ENCODE results near the gene CLDN25.

The CLDN25 gene

DNA sequence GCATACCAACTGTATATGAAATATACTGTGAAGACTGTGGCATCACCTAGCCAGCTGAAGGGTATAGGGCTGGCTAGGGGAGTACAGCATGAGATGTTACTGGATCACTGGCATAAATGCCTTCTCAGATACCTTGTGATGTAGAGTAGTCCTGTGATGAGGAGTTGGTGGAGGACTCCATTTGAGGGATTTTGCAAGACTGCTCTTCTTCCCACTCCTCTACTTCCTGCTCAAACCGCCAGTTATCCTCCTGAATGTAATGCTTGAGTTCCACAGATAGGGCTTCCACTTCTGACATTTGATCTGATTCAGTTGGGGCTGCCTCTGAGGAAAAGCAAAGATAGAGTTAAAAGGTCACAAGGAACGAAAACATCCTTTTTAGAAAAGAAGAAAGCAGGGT lies 29.3 kb downstream of the CLDN25 start:
- no peak for DNase-seq (ENCODE audit: low read depth in 2 of 2)

GRCh38 chr11:113814181-113814580 lies 34.6 kb downstream of the CLDN25 start:
- no peak for DNase-seq (ENCODE audit: low read depth in 2 of 2)

GRCh38 chr11:113817162-113817561 lies 37.6 kb downstream of the CLDN25 start:
- DNase-seq (ENCODE audit: low read depth in 2 of 2): no peak

DNA sequence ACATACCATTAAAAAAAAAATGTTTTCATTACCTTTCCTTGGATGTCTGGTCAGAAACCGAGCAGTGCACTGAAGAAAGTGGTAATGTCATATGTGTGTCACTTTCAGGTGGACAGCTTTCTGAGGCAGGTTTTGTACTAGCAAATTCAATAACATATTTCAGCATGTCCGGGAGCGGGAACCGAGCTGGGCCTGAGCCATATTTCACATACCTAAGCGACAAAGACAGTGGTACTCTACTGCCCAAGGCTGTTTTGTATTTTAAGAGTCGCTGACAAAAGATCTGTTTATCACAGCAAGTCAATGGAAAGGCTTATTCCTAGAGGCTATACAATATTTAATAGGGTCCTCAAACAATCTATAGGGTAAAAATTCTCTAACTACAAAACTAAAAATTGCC lies 38.0 kb downstream of the CLDN25 start:
- no peak for DNase-seq (ENCODE audit: low read depth in 2 of 2)

GRCh38 chr11:113818426-113818825 lies 38.8 kb downstream of the CLDN25 start:
- DNase-seq (ENCODE audit: low read depth in 2 of 2): no peak

DNA sequence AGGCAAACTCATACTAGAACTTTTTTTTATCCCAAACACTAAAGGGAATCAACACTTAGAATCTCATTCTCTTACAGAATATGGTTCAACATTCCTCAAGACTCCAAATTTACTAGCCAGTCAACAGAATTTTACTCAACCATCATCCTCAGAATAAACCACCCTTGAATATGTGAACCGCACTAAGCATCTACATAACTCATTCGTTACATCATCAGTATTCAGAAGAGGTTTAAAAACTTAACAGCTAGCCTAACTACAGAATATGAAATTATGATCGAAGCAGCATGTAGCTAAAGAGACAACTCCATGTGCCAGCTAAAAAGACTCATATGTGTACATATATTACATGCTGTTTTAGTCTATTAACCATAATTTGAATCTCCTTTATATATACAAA lies 47.9 kb downstream of the CLDN25 start:
- DNase-seq (ENCODE audit: low read depth in 2 of 2): no peak

DNA sequence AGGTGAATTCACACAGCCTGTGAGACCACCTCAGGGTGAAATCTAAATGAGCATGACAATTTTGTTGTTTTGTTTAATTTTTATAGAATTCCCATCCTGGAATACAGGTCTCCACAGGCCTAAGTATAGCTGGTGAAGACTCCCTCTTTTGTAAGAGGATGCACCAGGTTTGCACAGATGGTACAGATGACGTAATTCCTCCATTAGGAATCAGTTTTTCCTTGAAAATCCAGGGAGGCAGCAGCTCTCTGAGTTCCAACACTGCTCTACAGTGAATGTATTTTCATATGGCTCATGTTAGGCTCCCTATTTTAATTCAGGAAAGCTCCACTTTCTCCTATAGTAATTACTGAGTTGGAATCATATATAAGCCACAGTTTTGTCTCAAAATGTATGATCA lies 48.6 kb downstream of the CLDN25 start:
- no peak for DNase-seq (ENCODE audit: low read depth in 2 of 2)

DNA sequence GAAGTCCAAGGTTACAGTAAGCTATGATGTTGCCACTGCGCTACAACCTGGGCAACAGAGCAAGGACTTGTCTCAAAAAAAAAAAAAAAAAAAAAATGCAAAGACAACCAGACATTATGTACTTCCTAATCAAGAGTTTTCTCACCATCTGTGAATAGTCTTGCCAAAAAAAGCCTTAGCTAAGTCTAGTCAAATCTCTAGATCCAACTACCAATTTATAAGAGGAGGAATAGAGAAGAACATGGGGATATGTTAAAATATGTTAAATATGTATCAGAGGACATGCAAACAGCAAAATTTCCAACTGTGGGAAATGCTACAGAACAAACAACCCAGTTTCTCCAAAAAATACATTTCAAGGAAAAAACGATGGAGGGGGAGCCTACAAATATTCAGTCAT lies 50.2 kb downstream of the CLDN25 start:
- DNase-seq (ENCODE audit: low read depth in 2 of 2): no peak
